ENCODE data around the gene ANKRD35. TPM values are rescaled to one million over a fixed set of nuclear protein-coding genes. Genes with fewer than 3 reads are reported as not detected.

Gene ANKRD35
- total RNA-seq, 1 donor from 2014 or later, result 0.88 TPM

GRCh38 chr1:145895471-145895870, 9.8 kb upstream of the ANKRD35 start:
- intact Hi-C loops (cut with micrococcal nuclease), result no loop called here

- intact Hi-C loops (cut with micrococcal nuclease), result no loop called here
These were observed 7.8 kb upstream of the ANKRD35 start for GRCh38 chr1:145893306-145894055.

- intact Hi-C loops (cut with micrococcal nuclease), result no loop called here
These were observed 6.9 kb upstream of the ANKRD35 start for GRCh38 chr1:145892486-145893087.

GRCh38 chr1:145891587-145892485, 6.2 kb upstream of the ANKRD35 start:
- intact Hi-C loops (cut with micrococcal nuclease), result loop anchor here (1.0 kb wide), 3 partner anchors 18 to 121 kb away; partner anchors contain the start of gene ITGA10

GRCh38 chr1:145891143-145891542, 5.5 kb upstream of the ANKRD35 start:
- intact Hi-C loops (cut with micrococcal nuclease), result loop anchor here (1.0 kb wide), 3 partner anchors 19 to 122 kb away; partner anchors contain the start of gene ITGA10

- intact Hi-C loops (cut with micrococcal nuclease), result no loop called here
These were observed 4.1 kb upstream of the ANKRD35 start for GRCh38 chr1:145889722-145890121.

GRCh38 chr1:145887631-145888030, 2.0 kb upstream of the ANKRD35 start:
- intact Hi-C loops (cut with micrococcal nuclease), result no loop called here

GRCh38 chr1:145886816-145887215, 1.1 kb upstream of the ANKRD35 start:
- intact Hi-C loops (cut with micrococcal nuclease), result loop anchor here (1.0 kb wide), 1 partner anchor 42 kb away; the partner anchor contains the start of gene NUDT17

- intact Hi-C loops (cut with micrococcal nuclease), result loop anchor here (1.0 kb wide), 1 partner anchor 41 kb away; the partner anchor contains the start of gene NUDT17
These were observed 724 bp upstream of the ANKRD35 start for GRCh38 chr1:145886390-145886789.

- intact Hi-C loops (cut with micrococcal nuclease), result loop anchor here (1.0 to 2.0 kb wide), 5 partner anchors 24 to 80 kb away; partner anchors contain the start of genes ANKRD34A, LIX1L, PEX11B and POLR3GL
These were observed 991 bp downstream of the ANKRD35 start for GRCh38 chr1:145884675-145885074.

GRCh38 chr1:145879775-145880174, 5.9 kb downstream of the ANKRD35 start:
- intact Hi-C loops (cut with micrococcal nuclease), result no loop called here

GRCh38 chr1:145878724-145879123, 6.9 kb downstream of the ANKRD35 start:
- intact Hi-C loops (cut with micrococcal nuclease), result no loop called here

- intact Hi-C loops (cut with micrococcal nuclease), result no loop called here
These were observed 7.7 kb downstream of the ANKRD35 start for GRCh38 chr1:145877923-145878486.

- intact Hi-C loops (cut with micrococcal nuclease), result no loop called here
These were observed 11.0 kb downstream of the ANKRD35 start for GRCh38 chr1:145874646-145875045.

GRCh38 chr1:145871994-145872924, 13.4 kb downstream of the ANKRD35 start:
- intact Hi-C loops (cut with micrococcal nuclease), result no loop called here

GRCh38 chr1:145868232-145868631, 17.4 kb downstream of the ANKRD35 start:
- intact Hi-C loops (cut with micrococcal nuclease), result no loop called here

GRCh38 chr1:145863282-145864018, 22.2 kb downstream of the ANKRD35 start:
- intact Hi-C loops (cut with micrococcal nuclease), result no loop called here

GRCh38 chr1:145859491-145860023, 26.1 kb downstream of the ANKRD35 start:
- intact Hi-C loops (cut with micrococcal nuclease), result loop anchor here (1.0 to 5.0 kb wide), 10 partner anchors 15 to 179 kb away; partner anchors contain the start of genes ANKRD34A, ANKRD35, NUDT17 and PEX11B
